CD4-positive, CD25-positive, alpha-beta regulatory T cell (primary cell): ENCODE measurements around the gene TUBB1. TPM values are rescaled to one million over a fixed set of nuclear protein-coding genes. Genes with fewer than 3 reads are reported as not detected.

ENCODE experiments used
- ATAC-seq, 2 donors: fragments of 150-1000 bp; cut with Tn5 transposase; one replicate each; pipeline ENCODE4 v1.10.0; 2021; ENCODE audit warnings: low read depth in 2 of 2, moderate number of reproducible peaks in 2 of 2, moderate library complexity in 1 of 2
- DNase-seq, 3 donors: peaks; one replicate each; pipeline versions ENCODE4 v3.0.0 to v3.0.0-alpha.2; 2012 to 2022; ENCODE audit warnings: mixed read lengths in 1 of 3
- H3K27ac ChIP-seq: one replicate; pipeline ENCODE4 v1.7.0; 2013; ENCODE audit warnings: mild to moderate bottlenecking, low read length; ENCODE audit not compliant: insufficient read depth, poor library complexity, severe bottlenecking
- H3K27me3 ChIP-seq: one replicate; pipeline ENCODE4 v1.7.0; 2013; ENCODE audit warnings: low read length; ENCODE audit not compliant: control insufficient read depth, insufficient read depth
- H3K36me3 ChIP-seq: one replicate; pipeline ENCODE4 v1.7.0; 2013; ENCODE audit warnings: mild to moderate bottlenecking, low read length, moderate library complexity; ENCODE audit not compliant: control insufficient read depth, insufficient read depth
- H3K4me1 ChIP-seq: 2 replicates; pipeline ENCODE4 v1.7.0; 2013; ENCODE audit warnings: mild to moderate bottlenecking, low read length; ENCODE audit not compliant: insufficient read depth, control insufficient read depth, poor library complexity, severe bottlenecking
- H3K4me3 ChIP-seq: one replicate; pipeline ENCODE4 v1.7.0; 2013; ENCODE audit warnings: low read depth, mild to moderate bottlenecking, low read length, moderate library complexity
- H3K9me3 ChIP-seq, 2 experiments: 1 replicate in 1 of 2; 2 replicates in 1 of 2; pipeline ENCODE4 v1.7.0; 2013; ENCODE audit warnings: low read length in 2 of 2, mild to moderate bottlenecking in 1 of 2, moderate library complexity in 1 of 2; ENCODE audit not compliant: control insufficient read depth in 2 of 2
- H3K27ac Mint-ChIP-seq, 3 donors: one replicate each; pipeline ENCODE4 v1.8.0; 2020 to 2022; ENCODE audit warnings: mild to moderate bottlenecking in 3 of 3, mixed read lengths in 3 of 3, moderate library complexity in 2 of 3
- H3K27me3 Mint-ChIP-seq: one replicate; pipeline ENCODE4 v1.8.0; 2022; ENCODE audit warnings: mild to moderate bottlenecking, mixed read lengths
- H3K36me3 Mint-ChIP-seq: one replicate; pipeline ENCODE4 v1.8.0; 2020; ENCODE audit warnings: mixed read lengths
- H3K4me1 Mint-ChIP-seq, 4 donors: one replicate each; pipeline ENCODE4 v1.8.0; 2020 to 2022; ENCODE audit warnings: mixed read lengths in 4 of 4, mild to moderate bottlenecking in 1 of 4
- H3K4me3 Mint-ChIP-seq, 4 donors: one replicate each; pipeline ENCODE4 v1.8.0; 2020 to 2022; ENCODE audit warnings: mild to moderate bottlenecking in 4 of 4, mixed read lengths in 4 of 4, moderate library complexity in 3 of 4
- H3K9me3 Mint-ChIP-seq, 7 donors: one replicate each; pipeline ENCODE4 v1.8.0; 2020 to 2022; ENCODE audit warnings: mixed read lengths in 7 of 7, mild to moderate bottlenecking in 3 of 7, moderate library complexity in 2 of 7
- polyA plus RNA-seq, 4 donors: library from polyadenylated mRNA; unstranded; fragments of 300-500 nt; fragmentation: Illumina TruSeq; gene quantifications; one replicate each; pipeline ENCODE4 v1.2.3, GENCODE V29; 2021
- total RNA-seq: library from RNA; stranded (reverse); gene quantifications from one replicate; pipeline ENCODE4 v1.2.3, GENCODE V29; 2022

Gene TUBB1
- total and polyA plus RNA-seq, 5 donors from 2014 or later, result 0.07 to 31.7 (median 0.14) TPM

- H3K27me3 Mint-ChIP-seq, result peaks cover 4% of the 10 kb centered on the region
- peak overlapping the region in 1 of 3 donors; percentile 28 for H3K27ac Mint-ChIP-seq
Observed at GRCh38 chr20:58985656-58986055, 33.6 kb upstream of the TUBB1 start.

GRCh38 chr20:58986286-58986967, 32.8 kb upstream of the TUBB1 start:
- Mint-ChIP-seq H3K27ac (peak overlapping the region in 2 of 3 donors; percentile 49 to 50), H3K27me3 (peaks cover 4% of the 10 kb centered on the region), H3K36me3 (peaks cover 36% of the 10 kb centered on the region), H3K4me3 (peak overlapping the region in 2 of 4 donors; percentile 20 to 75), H3K4me1 (peaks cover 24 to 51% (median 41%) of the 10 kb centered on the region in 4 donors), H3K9me3 (no peaks in the 10 kb centered on the region)
- H3K9me3 ChIP-seq, result no peaks in the 10 kb centered on the region
- no peak overlapping the region for H3K4me3 ChIP-seq
- ATAC-seq (no peak), DNase-seq (no peak)
- peak overlapping the region; percentile 6 for H3K27ac ChIP-seq
- peaks cover 56% of the 10 kb centered on the region for H3K36me3 ChIP-seq
- no peaks in the 10 kb centered on the region for H3K27me3 ChIP-seq
- peaks cover 26% of the 10 kb centered on the region for H3K4me1 ChIP-seq

More at GRCh38 chr20:58985656-58986055, 33.6 kb upstream of the TUBB1 start:
- ATAC-seq (no peak), DNase-seq (no peak)
- Histone ChIP-seq H3K27ac (no peak overlapping the region), H3K27me3 (no peaks in the 10 kb centered on the region), H3K36me3 (peaks cover 49% of the 10 kb centered on the region), H3K9me3 (no peaks in the 10 kb centered on the region), H3K4me3 (no peak overlapping the region), H3K4me1 (peaks cover 26% of the 10 kb centered on the region)
- Mint-ChIP-seq H3K4me1 (peaks cover 24 to 51% (median 40%) of the 10 kb centered on the region in 4 donors), H3K4me3 (no peak overlapping the region), H3K36me3 (peaks cover 33% of the 10 kb centered on the region), H3K9me3 (no peaks in the 10 kb centered on the region)

- ATAC-seq (no peak), DNase-seq (no peak)
- H3K4me3 ChIP-seq, result no peak overlapping the region
- H3K9me3 ChIP-seq, result no peaks in the 10 kb centered on the region
- H3K4me1 ChIP-seq, result peaks cover 21% of the 10 kb centered on the region
- peak overlapping the region in 2 of 3 donors; percentile 49 to 50 for H3K27ac Mint-ChIP-seq
- H3K4me3 Mint-ChIP-seq, result peak overlapping the region in 1 of 4 donors; percentile 20
- H3K27ac ChIP-seq, result peak overlapping the region; percentile 6
- H3K27me3 Mint-ChIP-seq, result no peaks in the 10 kb centered on the region
- H3K4me1 Mint-ChIP-seq, result peaks cover 24 to 46% (median 39%) of the 10 kb centered on the region in 4 donors
- H3K36me3 ChIP-seq, result peaks cover 63% of the 10 kb centered on the region
- no peaks in the 10 kb centered on the region for H3K27me3 ChIP-seq
- no peaks in the 10 kb centered on the region for H3K9me3 Mint-ChIP-seq
- peaks cover 41% of the 10 kb centered on the region for H3K36me3 Mint-ChIP-seq
Observed at GRCh38 chr20:58986968-58987517, 32.2 kb upstream of the TUBB1 start.

- no peak overlapping the region for H3K27ac Mint-ChIP-seq
- no peak overlapping the region for H3K27ac ChIP-seq
Observed at GRCh38 chr20:58987790-58988564, 31.3 kb upstream of the TUBB1 start.

GRCh38 chr20:58988565-58988882, 30.7 kb upstream of the TUBB1 start:
- no peak overlapping the region for H3K27ac ChIP-seq
- DNase-seq, result no peak
- H3K27me3 Mint-ChIP-seq, result no peaks in the 10 kb centered on the region

More at GRCh38 chr20:58987790-58988564, 31.3 kb upstream of the TUBB1 start:
- no peak overlapping the region for H3K4me3 Mint-ChIP-seq
- ATAC-seq (no peak), DNase-seq (no peak)
- peaks cover 71% of the 10 kb centered on the region for H3K36me3 ChIP-seq
- no peaks in the 10 kb centered on the region for H3K9me3 Mint-ChIP-seq
- H3K36me3 Mint-ChIP-seq, result peaks cover 43% of the 10 kb centered on the region
- no peak overlapping the region for H3K4me3 ChIP-seq
- peaks cover 18 to 37% (median 31%) of the 10 kb centered on the region in 4 donors for H3K4me1 Mint-ChIP-seq
- H3K4me1 ChIP-seq, result peaks cover 11% of the 10 kb centered on the region
- no peaks in the 10 kb centered on the region for H3K27me3 Mint-ChIP-seq
- no peaks in the 10 kb centered on the region for H3K9me3 ChIP-seq
- no peaks in the 10 kb centered on the region for H3K27me3 ChIP-seq

GRCh38 chr20:58989196-58989595, 30.0 kb upstream of the TUBB1 start:
- H3K27ac Mint-ChIP-seq, result no peak overlapping the region
- DNase-seq (no peak), ATAC-seq (no peak)
- peaks cover 8% of the 10 kb centered on the region for H3K4me1 ChIP-seq
- H3K36me3 Mint-ChIP-seq, result peaks cover 43% of the 10 kb centered on the region
- H3K4me3 Mint-ChIP-seq, result no peak overlapping the region
- H3K9me3 ChIP-seq, result no peaks in the 10 kb centered on the region
- H3K27ac ChIP-seq, result no peak overlapping the region
- peaks cover 11 to 33% (median 24%) of the 10 kb centered on the region in 4 donors for H3K4me1 Mint-ChIP-seq
- H3K27me3 ChIP-seq, result no peaks in the 10 kb centered on the region
- H3K27me3 Mint-ChIP-seq, result no peaks in the 10 kb centered on the region
- no peaks in the 10 kb centered on the region for H3K9me3 Mint-ChIP-seq
- H3K36me3 ChIP-seq, result peaks cover 82% of the 10 kb centered on the region
- no peak overlapping the region for H3K4me3 ChIP-seq

More at GRCh38 chr20:58988565-58988882, 30.7 kb upstream of the TUBB1 start:
- H3K4me1 ChIP-seq, result peaks cover 10% of the 10 kb centered on the region
- no peaks in the 10 kb centered on the region for H3K27me3 ChIP-seq
- no peaks in the 10 kb centered on the region for H3K9me3 ChIP-seq
- Mint-ChIP-seq H3K36me3 (peaks cover 43% of the 10 kb centered on the region), H3K4me1 (peaks cover 18 to 33% (median 30%) of the 10 kb centered on the region in 4 donors), H3K9me3 (no peaks in the 10 kb centered on the region), H3K27ac (no peak overlapping the region), H3K4me3 (no peak overlapping the region)
- peaks cover 76% of the 10 kb centered on the region for H3K36me3 ChIP-seq
- H3K4me3 ChIP-seq, result no peak overlapping the region
- ATAC-seq, result no peak

- peak overlapping the region in 1 of 3 donors; percentile 56 for H3K27ac Mint-ChIP-seq
- peaks cover 50% of the 10 kb centered on the region for H3K36me3 Mint-ChIP-seq
Observed at GRCh38 chr20:58990651-58991445, 28.4 kb upstream of the TUBB1 start.

More at GRCh38 chr20:58990651-58991445, 28.4 kb upstream of the TUBB1 start:
- no peaks in the 10 kb centered on the region for H3K27me3 ChIP-seq
- no peak overlapping the region for H3K4me3 ChIP-seq
- peaks cover 93% of the 10 kb centered on the region for H3K36me3 ChIP-seq
- Mint-ChIP-seq H3K9me3 (no peaks in the 10 kb centered on the region), H3K27me3 (no peaks in the 10 kb centered on the region), H3K4me1 (peaks cover 6 to 30% (median 16%) of the 10 kb centered on the region in 4 donors), H3K4me3 (no peak overlapping the region)
- H3K27ac ChIP-seq, result no peak overlapping the region
- H3K4me1 ChIP-seq, result peaks cover 3% of the 10 kb centered on the region
- H3K9me3 ChIP-seq, result no peaks in the 10 kb centered on the region
- DNase-seq, result no peak
- ATAC-seq, result no peak
